A549 (cell line): ENCODE results near the gene SPATA2L. TPM values are rescaled to one million over a fixed set of nuclear protein-coding genes. Genes with fewer than 3 reads are reported as not detected.

Experiments used
- ATAC-seq, 2 experiments: fragments of 200-7000 bp in 1 of 2; fragments of >200 bp in 1 of 2; cut with Nextera tagmentation in 1 of 2; cut with Tn5 transposase in 1 of 2; 3 replicates each; pipeline versions ENCODE4 v1.8.0 to v1.9.1; 2018 to 2020; ENCODE audit warnings: mild to moderate bottlenecking in 1 of 2, moderate library complexity in 1 of 2
- CTCF ChIA-PET: fragments of 300-600 bp; sonication (Branson Sonifier 250); formaldehyde crosslinking; extraction: SDS; loops from one replicate; lab custom pipeline; 2021; ENCODE audit warnings: antibody characterized with exemption, inconsistent platforms; lab: Yijun Ruan, JAX
- POLR2A ChIA-PET: fragments of 350-600 bp; formaldehyde crosslinking; extraction: SDS; loops from one replicate; lab custom pipeline; 2021; ENCODE audit warnings: antibody characterized with exemption, inconsistent platforms; lab: Yijun Ruan, JAX
- DNase-seq, 2 experiments: peaks; one replicate each; pipeline versions ENCODE4 v3.0.0 to v3.0.0-alpha.2; 2011 to 2016; ENCODE audit warnings: low read depth in 1 of 2, low spot score in 1 of 2
- FAIRE-seq: peaks from 2 replicates; lab custom pipeline; 2011; peaks lifted over from hg19 to GRCh38; lab: Jason Lieb, UNC
- H3K27ac ChIP-seq, 2 experiments: fragments of >200 bp; sonication (Bioruptor Twin); formaldehyde crosslinking; 3 replicates each; pipeline ENCODE4 v1.5.1; 2016 to 2017
- H3K4me1 ChIP-seq: fragments of >200 bp; sonication (Bioruptor Twin); formaldehyde crosslinking; 3 replicates; pipeline ENCODE4 v1.6.1; 2016
- H3K4me2 ChIP-seq: fragments of >200 bp; sonication (Bioruptor Twin); formaldehyde crosslinking; 3 replicates; pipeline ENCODE4 v1.6.1; 2016
- H3K4me3 ChIP-seq: fragments of >200 bp; sonication (Bioruptor Twin); formaldehyde crosslinking; 3 replicates; pipeline ENCODE4 v1.5.1; 2016
- H3K9me3 ChIP-seq: fragments of >200 bp; sonication (Bioruptor Twin); formaldehyde crosslinking; 3 replicates; pipeline ENCODE4 v1.6.1; 2016
- BHLHE40 ChIP-seq: IDR thresholded peaks from 2 replicates; pipeline ENCODE4 v1.6.1; 2012; ENCODE audit warnings: low read depth, low read length, inconsistent platforms
- CHD2 ChIP-seq: fragments of 150-350 bp; IDR thresholded peaks from 2 replicates; pipeline ENCODE4 v1.6.1; 2014; ENCODE audit warnings: low read length; ENCODE audit not compliant: partially characterized antibody
- EHF ChIP-seq: fragments of 250-450 bp; sonication (Bioruptor Pico); IDR thresholded peaks from 2 replicates; pipeline ENCODE4 v1.5.0; 2020; ENCODE audit warnings: mild to moderate bottlenecking
- EHMT2 ChIP-seq: fragments of 200-600 bp; sonication (generic); IDR thresholded peaks from 2 replicates; pipeline ENCODE4 v1.6.1; 2016; ENCODE audit warnings: antibody characterized with exemption, low read depth, mild to moderate bottlenecking, moderate library complexity
- ELK1 ChIP-seq: fragments of 150-350 bp; IDR thresholded peaks from 2 replicates; pipeline ENCODE4 v1.6.1; 2014; ENCODE audit warnings: low read depth, mild to moderate bottlenecking, low read length
- ESRRA ChIP-seq: fragments of 150-350 bp; IDR thresholded peaks from 2 replicates; pipeline ENCODE4 v1.6.1; 2014; ENCODE audit warnings: mild to moderate bottlenecking, low read length, borderline replicate concordance
- FOXS1 ChIP-seq: fragments of 250-450 bp; sonication (Bioruptor Pico); IDR thresholded peaks from 2 replicates; pipeline ENCODE4 v1.5.0; 2020; ENCODE audit warnings: mild to moderate bottlenecking, moderate library complexity
- HES2 ChIP-seq: fragments of >200 bp; sonication (Bioruptor Twin); formaldehyde crosslinking; IDR thresholded peaks from 2 replicates; pipeline ENCODE4 v1.6.1; 2016
- HEYL ChIP-seq: fragments of 250-450 bp; sonication (Bioruptor Pico); IDR thresholded peaks from 2 replicates; pipeline ENCODE4 v1.8.0; 2021; ENCODE audit warnings: mild to moderate bottlenecking, moderate library complexity
- HOXB5 ChIP-seq: fragments of 250-450 bp; sonication (Bioruptor Pico); IDR thresholded peaks from 2 replicates; pipeline ENCODE4 v1.5.0; 2020; ENCODE audit warnings: mild to moderate bottlenecking, moderate library complexity
- JUN ChIP-seq, 2 experiments: fragments of >200 bp; sonication (Bioruptor Twin); formaldehyde crosslinking; IDR thresholded peaks; 2 replicates in 1 of 2; 3 replicates in 1 of 2; pipeline ENCODE4 v1.6.1; 2016 to 2017
- KDM1A ChIP-seq: fragments of 200-600 bp; sonication (generic); IDR thresholded peaks from 2 replicates; pipeline ENCODE4 v1.6.1; 2016; ENCODE audit warnings: low read depth, mild to moderate bottlenecking
- MAX ChIP-seq: IDR thresholded peaks from 2 replicates; pipeline ENCODE4 v1.6.1; 2012
- MAZ ChIP-seq: fragments of 150-350 bp; IDR thresholded peaks from 2 replicates; pipeline ENCODE4 v1.6.1; 2014; ENCODE audit warnings: antibody characterized with exemption, low read depth, low read length, borderline replicate concordance
- NPAS2 ChIP-seq: fragments of 250-450 bp; sonication (Bioruptor Pico); IDR thresholded peaks from 2 replicates; pipeline ENCODE4 v1.8.0; 2022; ENCODE audit warnings: mild to moderate bottlenecking, moderate library complexity, borderline replicate concordance
- NR3C1 ChIP-seq: fragments of >200 bp; sonication (Bioruptor Twin); formaldehyde crosslinking; IDR thresholded peaks from 3 replicates; pipeline ENCODE4 v1.6.1; 2017
- PBX3 ChIP-seq: IDR thresholded peaks from 2 replicates; pipeline ENCODE4 v1.6.1; 2012
- RARB ChIP-seq: fragments of 250-450 bp; sonication (Bioruptor Pico); IDR thresholded peaks from 2 replicates; pipeline ENCODE4 v1.8.0; 2021; ENCODE audit warnings: mild to moderate bottlenecking, moderate library complexity
- RCOR1 ChIP-seq: fragments of 150-350 bp; IDR thresholded peaks from 2 replicates; pipeline ENCODE4 v1.6.1; 2014; ENCODE audit warnings: antibody characterized with exemption, low read length, low read depth
- REST ChIP-seq: fragments of 200-600 bp; sonication (generic); IDR thresholded peaks from 2 replicates; pipeline ENCODE4 v1.6.1; 2016; ENCODE audit warnings: antibody characterized with exemption, mild to moderate bottlenecking, moderate library complexity
- SMC3 ChIP-seq: fragments of >200 bp; sonication (Bioruptor Twin); formaldehyde crosslinking; IDR thresholded peaks from 3 replicates; pipeline ENCODE4 v1.6.1; 2018; ENCODE audit warnings: inconsistent platforms
- SREBF2 ChIP-seq: fragments of 450-650 bp; IDR thresholded peaks from 2 replicates; pipeline ENCODE4 v1.6.1; 2014; ENCODE audit warnings: mild to moderate bottlenecking, moderate library complexity
- TFCP2L1 ChIP-seq: fragments of 250-450 bp; sonication (Bioruptor Pico); IDR thresholded peaks from 2 replicates; pipeline ENCODE4 v1.5.0; 2021; ENCODE audit warnings: mild to moderate bottlenecking
- TP53 ChIP-seq: fragments of 250-450 bp; sonication (Bioruptor Pico); IDR thresholded peaks from 2 replicates; pipeline ENCODE4 v1.5.0; 2021; ENCODE audit warnings: mild to moderate bottlenecking, moderate library complexity
- WGBS: methylation state at CpG from one replicate; pipeline ENCODE4 v1.1.6; 2017; ENCODE audit errors: missing lambda C conversion rate; 5-methylcytosine and 5-hydroxymethylcytosine counted together
- polyA plus RNA-seq, 4 experiments: library from polyadenylated mRNA; depleted of rRNA in 3 of 4; stranded (reverse); fragments of >200 nt; fragmentation: RNase III in 1 of 4; extraction: RNeasy Plus Mini Kit Qiagen cat#74134 plus additional on column Dnase treatment in 1 of 4; gene quantifications; 2 replicates in 3 of 4; 3 replicates in 1 of 4; pipeline ENCODE4 v1.2.3, GENCODE V29; 2011 to 2017

Gene SPATA2L
- polyA plus RNA-seq, 2 of the 4 experiments (the other 2 are of a cell fraction) = 3.5 to 5.2 TPM

- ChIA-PET POLR2A (no interaction called here), CTCF (interaction anchor here (0.6 to 5.9 kb wide), 3 partner anchors 11 to 36 kb away, joined by 4 to 35 read pairs (median 15); no protein-coding TSS in a partner anchor)
- no peak for FAIRE-seq
- Histone ChIP-seq H3K4me2 (no peak overlapping the region), H3K27ac (no peak overlapping the region), H3K4me1 (peaks cover 8% of the 10 kb centered on the region; the same call in 2 of the 3 replicates), H3K4me3 (no peak overlapping the region), H3K9me3 (no peaks in the 10 kb centered on the region)
- ATAC-seq = no peak
- DNase-seq = no peak
- WGBS = 92% methylated on average over 14 of the region's 15 CpGs
- TF ChIP-seq MAZ (no peak), MAX (no peak), NPAS2 (CRISPR knock-in tag) (no peak), NR3C1 (no peak), FOXS1 (CRISPR knock-in tag) (no peak), PBX3 (no peak), EHMT2 (no peak), HEYL (CRISPR knock-in tag) (no peak), REST (no peak), SREBF2 (no peak), EHF (no peak), TFCP2L1 (no peak), KDM1A (no peak), RARB (CRISPR knock-in tag) (no peak), HES2 (no peak), BHLHE40 (no peak), CHD2 (no peak), RCOR1 (no peak)
Observed at GRCh38 chr16:89651584-89651983, 49.9 kb downstream of the SPATA2L start.

- Histone ChIP-seq H3K9me3 (no peaks in the 10 kb centered on the region), H3K4me1 (no peaks in the 10 kb centered on the region), H3K4me3 (no peak overlapping the region), H3K27ac (no peak overlapping the region), H3K4me2 (no peak overlapping the region)
- ATAC-seq = no peak
- TF ChIP-seq ESRRA (no peak), TP53 (CRISPR knock-in tag) (no peak), PBX3 (no peak), ELK1 (no peak), JUN (IDR thresholded peaks at IDR 0.05) (no peak), HES2 (no peak), HOXB5 (CRISPR knock-in tag) (no peak), SMC3 (no peak), TFCP2L1 (no peak), EHMT2 (no peak)
- ChIA-PET POLR2A (no interaction called here), CTCF (interaction anchor here (0.6 to 2.0 kb wide), 4 partner anchors 31 to 81 kb away, joined by 3 to 10 read pairs (median 4); no protein-coding TSS in a partner anchor)
- no peak for FAIRE-seq
- no peak for DNase-seq
- WGBS = 88% methylated on average over 10 of the region's 12 CpGs
Observed at GRCh38 chr16:89646906-89647305, 54.6 kb downstream of the SPATA2L start.
